Upper lobe of right lung (tissue), 1 donor: Measurements from ENCODE around the gene TYRP1. TPM values are rescaled to one million over a fixed set of nuclear protein-coding genes. Genes with fewer than 3 reads are reported as not detected.

ENCODE experiments used
- ATAC-seq: fragments of 200-7000 bp; cut with Tn5 transposase; one replicate; pipeline ENCODE4 v1.9.1; 2020; ENCODE audit warnings: mild to moderate bottlenecking, moderate library complexity
- DNase-seq: peaks from one replicate; pipeline ENCODE4 v3.0.0-alpha.2; 2020
- H3K27ac ChIP-seq: fragments of 200-600 bp; one replicate; pipeline ENCODE4 v1.8.0; 2022
- H3K27me3 ChIP-seq: fragments of 200-600 bp; one replicate; pipeline ENCODE4 v1.8.0; 2022; ENCODE audit warnings: mild to moderate bottlenecking
- H3K36me3 ChIP-seq: fragments of 200-600 bp; one replicate; pipeline ENCODE4 v1.8.0; 2022
- H3K4me1 ChIP-seq: fragments of 200-600 bp; one replicate; pipeline ENCODE4 v1.8.0; 2022
- H3K4me3 ChIP-seq: fragments of 200-600 bp; one replicate; pipeline ENCODE4 v1.8.0; 2022; ENCODE audit warnings: mild to moderate bottlenecking
- H3K9me3 ChIP-seq: fragments of 200-600 bp; one replicate; pipeline ENCODE4 v1.8.0; 2022
- CTCF ChIP-seq: fragments of 200-600 bp; IDR thresholded peaks from one replicate; pipeline ENCODE4 v1.8.0; 2022; ENCODE audit warnings: antibody characterized with exemption
- intact Hi-C: fragments of 100-400 bp; cut with DNase I; formaldehyde crosslinking; loops from one replicate; pipeline ENCODE4 v1.11.0; 2022
- total RNA-seq: library from RNA; stranded (reverse); fragmentation: NEBNext Ultra II Directional; extraction: Animal tissue kit (Norgen Biotek cat#: 25700); gene quantifications from one replicate; pipeline ENCODE4 v1.2.1, GENCODE V29; 2021
- donor health status: DM: no; HTN: yes; CAD: no; lungs with severe emphysema.

TYRP1 gene
- total RNA-seq, 1 donor from 2014 or later: 7.1 TPM

- Histone ChIP-seq H3K9me3 (no peaks in the 10 kb centered on the region), H3K36me3 (no peaks in the 10 kb centered on the region), H3K4me1 (no peaks in the 10 kb centered on the region), H3K27ac (no peak overlapping the region), H3K27me3 (no peaks in the 10 kb centered on the region), H3K4me3 (no peak overlapping the region)
- TF ChIP-seq CTCF: no peak
- no peak for ATAC-seq
- DNase-seq: no peak
- intact Hi-C loops: no loop called here
Measured at GRCh38 chr9:12737871-12738270, 44.7 kb downstream of the TYRP1 start.

- ATAC-seq: no peak
- intact Hi-C loops: no loop called here
- no peak overlapping the region for H3K4me3 ChIP-seq
- no peaks in the 10 kb centered on the region for H3K27me3 ChIP-seq
- H3K4me1 ChIP-seq: no peaks in the 10 kb centered on the region
- no peak overlapping the region for H3K27ac ChIP-seq
- DNase-seq: no peak
- H3K36me3 ChIP-seq: no peaks in the 10 kb centered on the region
- H3K9me3 ChIP-seq: no peaks in the 10 kb centered on the region
- no peak for TF ChIP-seq CTCF
Measured at GRCh38 chr9:12739014-12739652, 45.9 kb downstream of the TYRP1 start.

GRCh38 chr9:12740845-12741244, 47.7 kb downstream of the TYRP1 start:
- TF ChIP-seq CTCF: no peak
- ATAC-seq (peak; percentile 49), DNase-seq (no peak)
- H3K4me3 ChIP-seq: no peak overlapping the region
- no peaks in the 10 kb centered on the region for H3K27me3 ChIP-seq
- H3K27ac ChIP-seq: no peak overlapping the region
- H3K4me1 ChIP-seq: no peaks in the 10 kb centered on the region
- H3K36me3 ChIP-seq: no peaks in the 10 kb centered on the region
- intact Hi-C loops: no loop called here
- H3K9me3 ChIP-seq: no peaks in the 10 kb centered on the region

GRCh38 chr9:12748016-12748415, 54.8 kb downstream of the TYRP1 start:
- DNase-seq: no peak
- ATAC-seq: no peak
- Histone ChIP-seq H3K4me3 (no peak overlapping the region), H3K27me3 (no peaks in the 10 kb centered on the region), H3K9me3 (no peaks in the 10 kb centered on the region), H3K4me1 (no peaks in the 10 kb centered on the region), H3K27ac (no peak overlapping the region), H3K36me3 (no peaks in the 10 kb centered on the region)
- intact Hi-C loops: no loop called here
- TF ChIP-seq CTCF: no peak

- Histone ChIP-seq H3K9me3 (no peaks in the 10 kb centered on the region), H3K27ac (no peak overlapping the region), H3K27me3 (no peaks in the 10 kb centered on the region), H3K36me3 (no peaks in the 10 kb centered on the region), H3K4me1 (no peaks in the 10 kb centered on the region), H3K4me3 (no peak overlapping the region)
- DNase-seq (no peak), ATAC-seq (no peak)
- TF ChIP-seq CTCF: no peak
- intact Hi-C loops: no loop called here
Measured at GRCh38 chr9:12748954-12749353, 55.8 kb downstream of the TYRP1 start.

- no peaks in the 10 kb centered on the region for H3K27me3 ChIP-seq
- intact Hi-C loops: no loop called here
- no peak for TF ChIP-seq CTCF
- H3K27ac ChIP-seq: no peak overlapping the region
- ATAC-seq: no peak
- DNase-seq: no peak
- H3K9me3 ChIP-seq: no peaks in the 10 kb centered on the region
- no peaks in the 10 kb centered on the region for H3K36me3 ChIP-seq
- H3K4me3 ChIP-seq: no peak overlapping the region
- no peaks in the 10 kb centered on the region for H3K4me1 ChIP-seq
Measured at GRCh38 chr9:12753931-12754330, 60.7 kb downstream of the TYRP1 start.
